H1 (cell line): Measurements from ENCODE around the gene HS1BP3.

Experiments used
- BACH1 ChIP-seq: IDR thresholded peaks from 2 replicates; pipeline ENCODE4 v1.6.1; 2012; ENCODE audit warnings: low read length, improper control_type of control experiment
- EP300 ChIP-seq, 2 experiments: IDR thresholded peaks; 1 replicate in 1 of 2; 2 replicates in 1 of 2; pipeline ENCODE4 v1.6.1; 2011 to 2012; ENCODE audit warnings: low read depth in 2 of 2, low read length in 2 of 2, mild to moderate bottlenecking in 2 of 2, borderline replicate concordance in 1 of 2, inconsistent platforms in 1 of 2, moderate library complexity in 1 of 2
- GABPA ChIP-seq: IDR thresholded peaks from 2 replicates; pipeline ENCODE4 v1.6.1; 2011; ENCODE audit warnings: mild to moderate bottlenecking, low read length, moderate library complexity, borderline replicate concordance; ENCODE audit not compliant: insufficient read depth
- TAF7 ChIP-seq: optimal IDR thresholded peaks from 2 replicates; pipeline ENCODE3; 2011; ENCODE audit warnings: low read depth, mild to moderate bottlenecking, inconsistent platforms, low read length, moderate library complexity, borderline replicate concordance

GRCh38 chr2:20579866-20580265 is 71.0 kb downstream of the HS1BP3 start:
- no peak for TF ChIP-seq BACH1
- TF ChIP-seq EP300 (IDR thresholded peaks at IDR 0.05; ENCODE audit: borderline replicate concordance in 1 of 2, low read depth in 2 of 2, low read length in 2 of 2) = no peak
- no peak for TF ChIP-seq GABPA
- no peak for TF ChIP-seq TAF7
